HepG2 (cell line): ENCODE results near the gene RPL35. TPM values are rescaled to one million over a fixed set of nuclear protein-coding genes. Genes with fewer than 3 reads are reported as not detected.

ENCODE experiments used
- CREM ChIP-seq, 2 experiments: sonication (generic) in 1 of 2; formaldehyde crosslinking in 1 of 2; IDR thresholded peaks; 2 replicates each; pipeline versions ENCODE4 v1.4.0 to v1.6.1; 2016 to 2020; ENCODE audit warnings: antibody characterized with exemption in 1 of 2, mild to moderate bottlenecking in 1 of 2, missing genetic modification reagents in 1 of 2
- FOSL2 ChIP-seq: sonication (generic); formaldehyde crosslinking; IDR thresholded peaks from 2 replicates; pipeline ENCODE4 v1.4.0; 2020; ENCODE audit warnings: missing genetic modification reagents
- FOXP1 ChIP-seq, 2 experiments: fragments of 450-650 bp in 1 of 2; IDR thresholded peaks; 2 replicates each; pipeline ENCODE4 v1.6.1; 2017 to 2018; ENCODE audit warnings: antibody characterized with exemption in 1 of 2
- GFI1 ChIP-seq: sonication (generic); formaldehyde crosslinking; IDR thresholded peaks from 2 replicates; pipeline ENCODE4 v1.5.0; 2020; ENCODE audit warnings: missing genetic modification reagents, mild to moderate bottlenecking, borderline replicate concordance
- HDAC1 ChIP-seq: sonication (generic); formaldehyde crosslinking; IDR thresholded peaks from 2 replicates; pipeline ENCODE4 v1.5.1; 2020; ENCODE audit warnings: mild to moderate bottlenecking, missing genetic modification reagents
- IRF2 ChIP-seq: IDR thresholded peaks from 2 replicates; pipeline ENCODE4 v1.6.1; 2018; ENCODE audit warnings: missing genetic modification reagents, missing compliant biosample characterization
- KLF11 ChIP-seq: IDR thresholded peaks from 2 replicates; pipeline ENCODE4 v1.6.1; 2016; ENCODE audit warnings: missing compliant biosample characterization
- MLLT10 ChIP-seq: sonication (generic); formaldehyde crosslinking; IDR thresholded peaks from 2 replicates; pipeline ENCODE4 v1.4.0; 2020; ENCODE audit warnings: missing genetic modification reagents
- RCOR2 ChIP-seq: IDR thresholded peaks from 2 replicates; pipeline ENCODE4 v1.6.1; 2016; ENCODE audit warnings: missing biosample characterization, missing genetic modification reagents
- TFDP1 ChIP-seq: IDR thresholded peaks from 2 replicates; pipeline ENCODE4 v1.6.1; 2016; ENCODE audit warnings: missing compliant biosample characterization, missing genetic modification reagents, borderline replicate concordance
- XRCC5 ChIP-seq: fragments of 200-400 bp; formaldehyde crosslinking; optimal IDR thresholded peaks from 2 replicates; pipeline ENCODE3; 2017; ENCODE audit warnings: mild to moderate bottlenecking, low read length
- ZBTB43 ChIP-seq: sonication (generic); formaldehyde crosslinking; conservative IDR thresholded peaks from 2 replicates; pipeline ENCODE4 v1.4.0; 2020; ENCODE audit warnings: missing genetic modification reagents
- ZNF124 ChIP-seq: sonication (generic); formaldehyde crosslinking; IDR thresholded peaks from 2 replicates; pipeline ENCODE4 v1.4.0; 2020; ENCODE audit warnings: missing genetic modification reagents
- ZNF230 ChIP-seq: sonication (generic); formaldehyde crosslinking; IDR thresholded peaks from 2 replicates; pipeline ENCODE4 v1.4.0; 2020; ENCODE audit warnings: mild to moderate bottlenecking, missing genetic modification reagents
- ZNF280D ChIP-seq: sonication (generic); formaldehyde crosslinking; IDR thresholded peaks from 2 replicates; pipeline ENCODE4 v1.5.1; 2020; ENCODE audit warnings: mild to moderate bottlenecking, missing genetic modification reagents
- ZNF3 ChIP-seq: IDR thresholded peaks from 2 replicates; pipeline ENCODE4 v1.7.0; 2017; ENCODE audit warnings: inconsistent platforms
- ZNF335 ChIP-seq: sonication (generic); formaldehyde crosslinking; IDR thresholded peaks from 2 replicates; pipeline ENCODE4 v1.4.0; 2020; ENCODE audit warnings: missing genetic modification reagents
- ZNF343 ChIP-seq: sonication (generic); formaldehyde crosslinking; IDR thresholded peaks from 2 replicates; pipeline ENCODE4 v1.4.0; 2020; ENCODE audit warnings: mild to moderate bottlenecking, missing genetic modification reagents
- ZNF362 ChIP-seq: sonication (generic); formaldehyde crosslinking; IDR thresholded peaks from 2 replicates; pipeline ENCODE4 v1.4.0; 2020; ENCODE audit warnings: missing genetic modification reagents, mild to moderate bottlenecking, borderline replicate concordance
- ZNF543 ChIP-seq: sonication (generic); formaldehyde crosslinking; IDR thresholded peaks from 2 replicates; pipeline ENCODE4 v1.4.0; 2020; ENCODE audit warnings: mild to moderate bottlenecking, missing genetic modification reagents
- ZNF770 ChIP-seq: sonication (generic); formaldehyde crosslinking; IDR thresholded peaks from 2 replicates; pipeline ENCODE4 v1.5.0; 2020; ENCODE audit warnings: mild to moderate bottlenecking, missing genetic modification reagents
- polyA plus RNA-seq, 8 experiments: library from polyadenylated mRNA; depleted of rRNA in 3 of 8; stranded (reverse) in 7 of 8; unstranded in 1 of 8; fragments of >200 nt; fragmentation: Illumina TruSeq in 4 of 8; extraction: Trizol in 4 of 8; gene quantifications; 2 replicates each; pipeline versions ENCODE4 v1.2.1 to v1.2.3, GENCODE V29; 2011 to 2016; ENCODE audit warnings: low read depth in 4 of 8, missing spikeins in 1 of 8, mixed read lengths in 1 of 8; ENCODE audit not compliant: insufficient read depth in 1 of 8
- total RNA-seq, 5 experiments: library from RNA; depleted of rRNA; stranded (reverse); fragments of >200 nt; fragmentation: Illumina TruSeq; extraction: Trizol; gene quantifications; 2 replicates each; pipeline ENCODE4 v1.2.3, GENCODE V29; 2016; ENCODE audit warnings: low read depth in 1 of 5

Gene RPL35
- total and polyA plus RNA-seq, 2 of the 13 experiments (the other 11 are each of a cell fraction or from before 2014, with no cell fraction given), result 2,153 to 2,935 TPM

- TF ChIP-seq ZNF280D (CRISPR knock-in tag) (no peak), HDAC1 (CRISPR knock-in tag) (peak; percentile 57), ZNF343 (no peak), FOXP1 (IDR thresholded peaks at IDR 0.05) (no peak), FOXP1 (CRISPR knock-in tag; IDR thresholded peaks at IDR 0.05) (peak; percentile 48), ZNF3 (peak; percentile 71; the same call in 1 of the 2 replicates), ZNF543 (CRISPR knock-in tag) (no peak), RCOR2 (CRISPR knock-in tag) (0 out of 2 replicates have a peak, but pooled peaks have one; percentile 38), KLF11 (CRISPR knock-in tag) (peak; percentile 41; the same call in 1 of the 2 replicates), ZNF230 (CRISPR knock-in tag) (no peak), ZNF770 (peak; percentile 30; the same call in 1 of the 2 replicates), ZNF124 (CRISPR knock-in tag) (no peak), XRCC5 (no peak), ZBTB43 (CRISPR knock-in tag) (no peak), IRF2 (CRISPR knock-in tag) (peak; percentile 34; the same call in 1 of the 2 replicates), MLLT10 (CRISPR knock-in tag) (no peak), ZNF335 (CRISPR knock-in tag) (no peak), GFI1 (0 out of 2 replicates have a peak, but pooled peaks have one; percentile 25), ZNF362 (CRISPR knock-in tag) (peak; percentile 99), TFDP1 (CRISPR knock-in tag) (no peak), CREM (IDR thresholded peaks at IDR 0.05) (peak; percentile 55; the same call in 1 of the 2 replicates), CREM (CRISPR knock-in tag; IDR thresholded peaks at IDR 0.05) (no peak), FOSL2 (CRISPR knock-in tag) (peak; percentile 81)
These were observed 36.1 kb upstream of the RPL35 start (continued) for GRCh38 chr9:124897570-124898460.
